ENCODE data around the gene SRSF4.

Gene SRSF4

GRCh38 chr1:29180497-29181412, 945 bp downstream of the SRSF4 start:
- peaks cover 7% of the 10 kb centered on the region; the same call in 1 of the 2 replicates for H3K36me3 ChIP-seq (ENCODE audit: insufficient read depth, low read length)
- no peaks in the 10 kb centered on the region for H3K27me3 ChIP-seq (ENCODE audit: insufficient read depth, low read length)
- H3K79me2 ChIP-seq (ENCODE audit: control insufficient read depth, insufficient read depth, low read length, unreplicated experiment) = peaks cover 57% of the 10 kb centered on the region
- H2AFZ ChIP-seq (ENCODE audit: low read length, unreplicated experiment) = no peak overlapping the region
- H3K4me3 ChIP-seq (ENCODE audit: low read depth, low read length) = peak overlapping the region; percentile 89
- peaks cover 34% of the 10 kb centered on the region for H3K4me1 ChIP-seq (ENCODE audit: control insufficient read depth, insufficient read depth, low read length, unreplicated experiment)
- peak overlapping the region; percentile 96 for H3K27ac ChIP-seq (ENCODE audit: low read depth, low read length)

GRCh38 chr1:29179641-29180184, 2.0 kb downstream of the SRSF4 start:
- peaks cover 34% of the 10 kb centered on the region for H3K4me1 ChIP-seq (ENCODE audit: control insufficient read depth, insufficient read depth, low read length, unreplicated experiment)
- peak overlapping the region; percentile 89 for H3K4me3 ChIP-seq (ENCODE audit: low read depth, low read length)
- H3K27ac ChIP-seq (ENCODE audit: low read depth, low read length) = peak overlapping the region; percentile 96; the same call in 1 of the 2 replicates
- peaks cover 65% of the 10 kb centered on the region for H3K79me2 ChIP-seq (ENCODE audit: control insufficient read depth, insufficient read depth, low read length, unreplicated experiment)
- no peak overlapping the region for H2AFZ ChIP-seq (ENCODE audit: low read length, unreplicated experiment)
- no peaks in the 10 kb centered on the region for H3K27me3 ChIP-seq (ENCODE audit: insufficient read depth, low read length)
- peaks cover 7% of the 10 kb centered on the region; the same call in 1 of the 2 replicates for H3K36me3 ChIP-seq (ENCODE audit: insufficient read depth, low read length)

GRCh38 chr1:29177022-29177705, 4.5 kb downstream of the SRSF4 start:
- Histone ChIP-seq H3K36me3 (ENCODE audit: insufficient read depth, low read length) (peaks cover 7% of the 10 kb centered on the region; the same call in 1 of the 2 replicates), H3K27ac (ENCODE audit: low read depth, low read length) (no peak overlapping the region), H3K27me3 (ENCODE audit: insufficient read depth, low read length) (no peaks in the 10 kb centered on the region), H3K4me1 (ENCODE audit: control insufficient read depth, insufficient read depth, low read length, unreplicated experiment) (peaks cover 28% of the 10 kb centered on the region), H3K4me3 (ENCODE audit: low read depth, low read length) (no peak overlapping the region), H2AFZ (ENCODE audit: low read length, unreplicated experiment) (no peak overlapping the region), H3K79me2 (ENCODE audit: control insufficient read depth, insufficient read depth, low read length, unreplicated experiment) (peaks cover 89% of the 10 kb centered on the region)

GRCh38 chr1:29176576-29176975, 5.1 kb downstream of the SRSF4 start:
- Histone ChIP-seq H3K4me3 (ENCODE audit: low read depth, low read length) (no peak overlapping the region), H3K36me3 (ENCODE audit: insufficient read depth, low read length) (peaks cover 9% of the 10 kb centered on the region; the same call in 1 of the 2 replicates), H3K79me2 (ENCODE audit: control insufficient read depth, insufficient read depth, low read length, unreplicated experiment) (peaks cover 95% of the 10 kb centered on the region), H2AFZ (ENCODE audit: low read length, unreplicated experiment) (no peak overlapping the region), H3K4me1 (ENCODE audit: control insufficient read depth, insufficient read depth, low read length, unreplicated experiment) (peaks cover 31% of the 10 kb centered on the region), H3K27ac (ENCODE audit: low read depth, low read length) (no peak overlapping the region), H3K27me3 (ENCODE audit: insufficient read depth, low read length) (no peaks in the 10 kb centered on the region)

- H3K4me3 ChIP-seq (ENCODE audit: low read depth, low read length) = no peak overlapping the region
- H2AFZ ChIP-seq (ENCODE audit: low read length, unreplicated experiment) = no peak overlapping the region
- no peak overlapping the region for H3K27ac ChIP-seq (ENCODE audit: low read depth, low read length)
- H3K27me3 ChIP-seq (ENCODE audit: insufficient read depth, low read length) = no peaks in the 10 kb centered on the region
- H3K36me3 ChIP-seq (ENCODE audit: insufficient read depth, low read length) = peaks cover 27% of the 10 kb centered on the region
- peaks cover 35% of the 10 kb centered on the region for H3K4me1 ChIP-seq (ENCODE audit: control insufficient read depth, insufficient read depth, low read length, unreplicated experiment)
- peaks cover 96% of the 10 kb centered on the region for H3K79me2 ChIP-seq (ENCODE audit: control insufficient read depth, insufficient read depth, low read length, unreplicated experiment)
Measured at GRCh38 chr1:29172415-29172939, 9.2 kb downstream of the SRSF4 start.

GRCh38 chr1:29171521-29171920, 10.2 kb downstream of the SRSF4 start:
- no peak overlapping the region for H3K4me3 ChIP-seq (ENCODE audit: low read depth, low read length)
- H3K36me3 ChIP-seq (ENCODE audit: insufficient read depth, low read length) = peaks cover 32% of the 10 kb centered on the region
- peaks cover 94% of the 10 kb centered on the region for H3K79me2 ChIP-seq (ENCODE audit: control insufficient read depth, insufficient read depth, low read length, unreplicated experiment)
- H3K27ac ChIP-seq (ENCODE audit: low read depth, low read length) = 0 out of 2 replicates have a peak overlapping the region, but pooled peaks have one; percentile 34
- H2AFZ ChIP-seq (ENCODE audit: low read length, unreplicated experiment) = no peak overlapping the region
- H3K4me1 ChIP-seq (ENCODE audit: control insufficient read depth, insufficient read depth, low read length, unreplicated experiment) = peaks cover 33% of the 10 kb centered on the region
- no peaks in the 10 kb centered on the region for H3K27me3 ChIP-seq (ENCODE audit: insufficient read depth, low read length)

- peaks cover 94% of the 10 kb centered on the region for H3K79me2 ChIP-seq (ENCODE audit: control insufficient read depth, insufficient read depth, low read length, unreplicated experiment)
- H3K27ac ChIP-seq (ENCODE audit: low read depth, low read length) = peak overlapping the region; percentile 34
- no peaks in the 10 kb centered on the region for H3K27me3 ChIP-seq (ENCODE audit: insufficient read depth, low read length)
- H3K36me3 ChIP-seq (ENCODE audit: insufficient read depth, low read length) = peaks cover 36% of the 10 kb centered on the region
- H3K4me3 ChIP-seq (ENCODE audit: low read depth, low read length) = no peak overlapping the region
- H2AFZ ChIP-seq (ENCODE audit: low read length, unreplicated experiment) = no peak overlapping the region
- H3K4me1 ChIP-seq (ENCODE audit: control insufficient read depth, insufficient read depth, low read length, unreplicated experiment) = peaks cover 36% of the 10 kb centered on the region
Measured at GRCh38 chr1:29171089-29171488, 10.6 kb downstream of the SRSF4 start.

- H3K79me2 ChIP-seq (ENCODE audit: control insufficient read depth, insufficient read depth, low read length, unreplicated experiment) = peaks cover 97% of the 10 kb centered on the region
- H3K4me3 ChIP-seq (ENCODE audit: low read depth, low read length) = no peak overlapping the region
- no peaks in the 10 kb centered on the region for H3K27me3 ChIP-seq (ENCODE audit: insufficient read depth, low read length)
- H3K36me3 ChIP-seq (ENCODE audit: insufficient read depth, low read length) = peaks cover 43% of the 10 kb centered on the region
- H3K27ac ChIP-seq (ENCODE audit: low read depth, low read length) = no peak overlapping the region
- H3K4me1 ChIP-seq (ENCODE audit: control insufficient read depth, insufficient read depth, low read length, unreplicated experiment) = peaks cover 36% of the 10 kb centered on the region
- H2AFZ ChIP-seq (ENCODE audit: low read length, unreplicated experiment) = no peak overlapping the region
Measured at GRCh38 chr1:29169976-29170375, 11.7 kb downstream of the SRSF4 start.

- peaks cover 56% of the 10 kb centered on the region for H3K36me3 ChIP-seq (ENCODE audit: insufficient read depth, low read length)
- peaks cover 36% of the 10 kb centered on the region for H3K4me1 ChIP-seq (ENCODE audit: control insufficient read depth, insufficient read depth, low read length, unreplicated experiment)
- H3K27me3 ChIP-seq (ENCODE audit: insufficient read depth, low read length) = no peaks in the 10 kb centered on the region
- H3K4me3 ChIP-seq (ENCODE audit: low read depth, low read length) = no peak overlapping the region
- no peak overlapping the region for H3K27ac ChIP-seq (ENCODE audit: low read depth, low read length)
- peaks cover 98% of the 10 kb centered on the region for H3K79me2 ChIP-seq (ENCODE audit: control insufficient read depth, insufficient read depth, low read length, unreplicated experiment)
- H2AFZ ChIP-seq (ENCODE audit: low read length, unreplicated experiment) = no peak overlapping the region
Measured at GRCh38 chr1:29167904-29168303, 13.8 kb downstream of the SRSF4 start.

- peaks cover 97% of the 10 kb centered on the region for H3K79me2 ChIP-seq (ENCODE audit: control insufficient read depth, insufficient read depth, low read length, unreplicated experiment)
- H2AFZ ChIP-seq (ENCODE audit: low read length, unreplicated experiment) = no peak overlapping the region
- H3K36me3 ChIP-seq (ENCODE audit: insufficient read depth, low read length) = peaks cover 57% of the 10 kb centered on the region
- H3K27ac ChIP-seq (ENCODE audit: low read depth, low read length) = no peak overlapping the region
- no peak overlapping the region for H3K4me3 ChIP-seq (ENCODE audit: low read depth, low read length)
- H3K4me1 ChIP-seq (ENCODE audit: control insufficient read depth, insufficient read depth, low read length, unreplicated experiment) = peaks cover 24% of the 10 kb centered on the region
- H3K27me3 ChIP-seq (ENCODE audit: insufficient read depth, low read length) = no peaks in the 10 kb centered on the region
Measured at GRCh38 chr1:29166291-29166878, 15.3 kb downstream of the SRSF4 start.
